T-cell (primary cell): ENCODE data around the gene GBP7. TPM values are rescaled to one million over a fixed set of nuclear protein-coding genes. Genes with fewer than 3 reads are reported as not detected.

ENCODE experiments used
- ATAC-seq, 4 experiments: fragments of 200-7000 bp in 3 of 4; fragments of 150-1000 bp in 1 of 4; cut with Tn5 transposase; replicated peaks in 1 of 4; 1 replicate in 3 of 4; 2 replicates in 1 of 4; pipeline ENCODE4 v1.10.0; 2021; ENCODE audit warnings: moderate library complexity in 3 of 4, mild to moderate bottlenecking in 2 of 4, moderate number of reproducible peaks in 1 of 4
- CTCF ChIA-PET, 2 donors: fragments of 300-600 bp; sonication (Branson Sonifier 250); formaldehyde crosslinking; loops; one replicate each; lab custom pipeline; 2022; ENCODE audit warnings: antibody characterized with exemption in 2 of 2; lab: Charles Lee
- POLR2A ChIA-PET, 2 donors: fragments of 300-600 bp; sonication (Branson Sonifier 250); formaldehyde crosslinking; loops; one replicate each; lab custom pipeline; 2022; ENCODE audit warnings: antibody characterized with exemption in 2 of 2; lab: Charles Lee
- DNase-seq, 35 experiments: peaks; one replicate each; pipeline versions ENCODE4 v3.0.0 to v3.0.0-alpha.2; 2013 to 2023
- H3K27ac ChIP-seq: one replicate; pipeline ENCODE4 v1.5.1; 2013; ENCODE audit warnings: low read length
- H3K27me3 ChIP-seq, 2 experiments: replicated peaks in 1 of 2; 1 replicate in 1 of 2; 2 replicates in 1 of 2; pipeline versions ENCODE4 v1.6.1 to v1.7.0; 2013; ENCODE audit warnings: low read length in 1 of 2, mixed read lengths in 1 of 2; ENCODE audit not compliant: control insufficient read depth in 2 of 2, insufficient read depth in 2 of 2; ENCODE audit errors: extremely low read depth in 1 of 2
- H3K36me3 ChIP-seq, 2 donors: 1 replicate in 1 of 2; 2 replicates in 1 of 2; pipeline versions ENCODE4 v1.6.1 to v1.7.0; 2013; ENCODE audit warnings: low read length in 1 of 2; ENCODE audit not compliant: control insufficient read depth in 2 of 2, insufficient read depth in 1 of 2; ENCODE audit errors: extremely low read depth in 1 of 2
- H3K4me1 ChIP-seq, 2 experiments: 1 replicate in 1 of 2; 2 replicates in 1 of 2; pipeline versions ENCODE4 v1.6.1 to v1.7.0; 2013; ENCODE audit warnings: low read length in 2 of 2, mixed read lengths in 1 of 2; ENCODE audit not compliant: insufficient read depth in 2 of 2, control insufficient read depth in 1 of 2; ENCODE audit errors: extremely low read depth in 1 of 2
- H3K4me3 ChIP-seq, 2 donors: 1 replicate in 1 of 2; 2 replicates in 1 of 2; pipeline versions ENCODE4 v1.5.1 to v1.7.0; 2013; ENCODE audit warnings: mild to moderate bottlenecking in 2 of 2, low read length in 1 of 2, moderate library complexity in 1 of 2; ENCODE audit not compliant: control insufficient read depth in 1 of 2; ENCODE audit errors: extremely low read depth in 1 of 2
- H3K9me3 ChIP-seq: 2 replicates; pipeline ENCODE4 v1.7.0; 2013
- H3K27ac Mint-ChIP-seq, 2 donors: one replicate each; pipeline ENCODE4 v1.8.0; 2020 to 2021; ENCODE audit warnings: mild to moderate bottlenecking in 2 of 2, mixed read lengths in 2 of 2
- H3K27me3 Mint-ChIP-seq, 2 donors: one replicate each; pipeline ENCODE4 v1.8.0; 2021 to 2022; ENCODE audit warnings: mixed read lengths in 2 of 2
- H3K36me3 Mint-ChIP-seq: one replicate; pipeline ENCODE4 v1.8.0; 2021; ENCODE audit warnings: mixed read lengths
- H3K4me1 Mint-ChIP-seq, 3 donors: one replicate each; pipeline ENCODE4 v1.8.0; 2020 to 2022; ENCODE audit warnings: mixed read lengths in 3 of 3, mild to moderate bottlenecking in 1 of 3
- H3K4me3 Mint-ChIP-seq, 3 donors: one replicate each; pipeline ENCODE4 v1.8.0; 2020 to 2022; ENCODE audit warnings: mild to moderate bottlenecking in 3 of 3, mixed read lengths in 3 of 3, moderate library complexity in 3 of 3
- H3K9me3 Mint-ChIP-seq, 3 donors: one replicate each; pipeline ENCODE4 v1.8.0; 2020 to 2022; ENCODE audit warnings: mixed read lengths in 3 of 3
- WGBS: methylation state at CpG from one replicate; pipeline ENCODE4 v1.1.5; 2013; ENCODE audit warnings: missing lambda C conversion rate; ENCODE audit not compliant: insufficient coverage; 5-methylcytosine and 5-hydroxymethylcytosine counted together
- total RNA-seq, 35 experiments: library from RNA in 6 of 35; stranded (reverse) in 6 of 35; fragments of 120-200 nt in 1 of 35; gene quantifications; one replicate each; pipeline versions ENCODE4 v1.2.1 to v1.2.4 and lab custom pipeline; 2013 to 2026

GBP7 gene
- total RNA-seq, 5 donors from 2014 or later (not counting 1 experiment from before 2014, with no cell fraction given) = 0.19 to 0.35 (median 0.25) TPM; not detected in 2

GRCh38 chr1:89167590-89168230 is 8.1 kb downstream of the GBP7 start:
- Mint-ChIP-seq H3K4me1 (peaks cover 0 to 5% (median 0%) of the 10 kb centered on the region in 3 donors), H3K4me3 (no peak overlapping the region), H3K27me3 (no peaks in the 10 kb centered on the region), H3K9me3 (peaks cover 0 to 3% (median 2%) of the 10 kb centered on the region in 3 donors), H3K27ac (no peak overlapping the region), H3K36me3 (no peaks in the 10 kb centered on the region)
- Histone ChIP-seq H3K36me3 (no peaks in the 10 kb centered on the region), H3K4me3 (no peak overlapping the region), H3K4me1 (no peaks in the 10 kb centered on the region), H3K27ac (no peak overlapping the region), H3K9me3 (no peaks in the 10 kb centered on the region), H3K27me3 (no peaks in the 10 kb centered on the region)
- CTCF ChIA-PET = interaction anchor here in 1 of 2 donors (0.5 kb wide), 1 partner anchor 11 kb away, joined by 3 read pairs; no protein-coding TSS in a partner anchor
- WGBS = no CpG with 5 or more reads among the region's 2 CpGs
- ATAC-seq (no peak), DNase-seq (no peak)
- POLR2A ChIA-PET = no interaction called here

GRCh38 chr1:89166705-89167104 is 9.1 kb downstream of the GBP7 start:
- no peak overlapping the region for H3K27ac Mint-ChIP-seq
- no CpG with 5 or more reads among the region's 1 CpG for WGBS
- peaks cover under 1% of the 10 kb centered on the region for H3K36me3 Mint-ChIP-seq
- Histone ChIP-seq H3K27me3 (no peaks in the 10 kb centered on the region), H3K4me1 (no peaks in the 10 kb centered on the region), H3K36me3 (no peaks in the 10 kb centered on the region), H3K9me3 (no peaks in the 10 kb centered on the region), H3K27ac (no peak overlapping the region), H3K4me3 (no peak overlapping the region)
- H3K9me3 Mint-ChIP-seq = peaks cover 1 to 4% (median 4%) of the 10 kb centered on the region in 3 donors
- DNase-seq (no peak), ATAC-seq (no peak)
- CTCF ChIA-PET = no interaction called here
- POLR2A ChIA-PET = no interaction called here
- no peak overlapping the region for H3K4me3 Mint-ChIP-seq
- H3K4me1 Mint-ChIP-seq = peaks cover 0 to 5% (median 0%) of the 10 kb centered on the region in 3 donors
- H3K27me3 Mint-ChIP-seq = no peaks in the 10 kb centered on the region

GRCh38 chr1:89165811-89166210 is 10.0 kb downstream of the GBP7 start:
- peaks cover 7 to 13% (median 8%) of the 10 kb centered on the region in 3 donors for H3K9me3 Mint-ChIP-seq
- H3K4me3 Mint-ChIP-seq = no peak overlapping the region
- ATAC-seq (no peak), DNase-seq (no peak)
- H3K4me1 Mint-ChIP-seq = peaks cover 0 to 2% (median 0%) of the 10 kb centered on the region in 3 donors
- Histone ChIP-seq H3K27ac (no peak overlapping the region), H3K27me3 (no peaks in the 10 kb centered on the region), H3K4me1 (no peaks in the 10 kb centered on the region), H3K4me3 (no peak overlapping the region), H3K9me3 (no peaks in the 10 kb centered on the region), H3K36me3 (no peaks in the 10 kb centered on the region)
- CTCF ChIA-PET = no interaction called here
- no peak overlapping the region for H3K27ac Mint-ChIP-seq
- POLR2A ChIA-PET = no interaction called here
- WGBS = no CpG with 5 or more reads among the region's 5 CpGs
- peaks cover 4% of the 10 kb centered on the region for H3K36me3 Mint-ChIP-seq
- no peaks in the 10 kb centered on the region for H3K27me3 Mint-ChIP-seq

GRCh38 chr1:89151047-89151446 is 24.8 kb downstream of the GBP7 start:
- Mint-ChIP-seq H3K9me3 (peaks cover 0 to 6% (median under 1%) of the 10 kb centered on the region in 3 donors), H3K27me3 (peaks cover 1 to 4% of the 10 kb centered on the region in 2 donors), H3K4me1 (peaks cover 5 to 6% (median 5%) of the 10 kb centered on the region in 3 donors), H3K27ac (no peak overlapping the region), H3K36me3 (peaks cover 9% of the 10 kb centered on the region), H3K4me3 (no peak overlapping the region)
- H3K36me3 ChIP-seq = no peaks in the 10 kb centered on the region
- ChIA-PET POLR2A (no interaction called here), CTCF (no interaction called here)
- no peak overlapping the region for H3K27ac ChIP-seq
- H3K27me3 ChIP-seq = no peaks in the 10 kb centered on the region
- no CpG with 5 or more reads among the region's 1 CpG for WGBS
- no peaks in the 10 kb centered on the region for H3K9me3 ChIP-seq
- no peak for DNase-seq
- no peak overlapping the region for H3K4me3 ChIP-seq
- no peak for ATAC-seq
- no peaks in the 10 kb centered on the region for H3K4me1 ChIP-seq

GRCh38 chr1:89149976-89150375 is 25.8 kb downstream of the GBP7 start:
- H3K4me1 Mint-ChIP-seq = peaks cover 7 to 10% (median 9%) of the 10 kb centered on the region in 3 donors
- DNase-seq (no peak), ATAC-seq (no peak)
- ChIA-PET POLR2A (interaction anchor here in 1 of 2 donors (0.6 to 0.7 kb wide), 2 partner anchors 25 to 385 kb away, joined by 3 read pairs; no protein-coding TSS in a partner anchor), CTCF (interaction anchor here in 1 of 2 donors (0.6 kb wide), 1 partner anchor 139 kb away, joined by 3 read pairs; no protein-coding TSS in a partner anchor)
- no peaks in the 10 kb centered on the region for H3K36me3 ChIP-seq
- H3K9me3 Mint-ChIP-seq = no peaks in the 10 kb centered on the region
- peaks cover 1 to 4% of the 10 kb centered on the region in 2 donors for H3K27me3 Mint-ChIP-seq
- H3K4me1 ChIP-seq = no peaks in the 10 kb centered on the region
- H3K27ac Mint-ChIP-seq = no peak overlapping the region
- 73% methylated on average over 1 of the region's 3 CpGs for WGBS
- H3K27me3 ChIP-seq = no peaks in the 10 kb centered on the region
- peaks cover 3% of the 10 kb centered on the region for H3K36me3 Mint-ChIP-seq
- H3K4me3 ChIP-seq = no peak overlapping the region
- no peak overlapping the region for H3K4me3 Mint-ChIP-seq
- no peaks in the 10 kb centered on the region for H3K9me3 ChIP-seq
- no peak overlapping the region for H3K27ac ChIP-seq

GRCh38 chr1:89149229-89149628 is 26.6 kb downstream of the GBP7 start:
- Mint-ChIP-seq H3K36me3 (peaks cover 3% of the 10 kb centered on the region), H3K27ac (no peak overlapping the region), H3K27me3 (peaks cover 1 to 4% of the 10 kb centered on the region in 2 donors), H3K9me3 (no peaks in the 10 kb centered on the region), H3K4me3 (no peak overlapping the region), H3K4me1 (peaks cover 7 to 10% (median 9%) of the 10 kb centered on the region in 3 donors)
- Histone ChIP-seq H3K27ac (no peak overlapping the region), H3K4me1 (no peaks in the 10 kb centered on the region), H3K4me3 (no peak overlapping the region), H3K36me3 (no peaks in the 10 kb centered on the region), H3K9me3 (no peaks in the 10 kb centered on the region), H3K27me3 (no peaks in the 10 kb centered on the region)
- ATAC-seq (no peak), DNase-seq (no peak)
- ChIA-PET CTCF (no interaction called here), POLR2A (interaction anchor here (0.7 kb wide), 2 partner anchors 24 to 154 kb away, joined by 3 to 4 read pairs; no protein-coding TSS in a partner anchor)
- 89% methylated on average over 1 of the region's 3 CpGs for WGBS
